HG02642 (cell line): ENCODE results near the gene ACAD11.
"Not testable (repeated sequence)": the region's sequence is repeated elsewhere in the genome, so short reads cannot be mapped to it uniquely, and the experiment has no call there.

Source experiments
- ATAC-seq: cut with Tn5 transposase; IDR thresholded peaks from one replicate; pipeline ENCODE4 v1.9.1; 2021; ENCODE audit warnings: mild to moderate bottlenecking; ENCODE audit not compliant: unreplicated experiment, poor library complexity

The ACAD11 gene

GRCh38 chr3:132615301-132615700 is 44.3 kb downstream of the ACAD11 start:
- not testable (repeated sequence) for ATAC-seq

- not testable (repeated sequence) for ATAC-seq
Observed at GRCh38 chr3:132606620-132607019, 53.0 kb downstream of the ACAD11 start.

GRCh38 chr3:132606085-132606484 is 53.5 kb downstream of the ACAD11 start:
- ATAC-seq: no peak

- ATAC-seq: no peak
Observed at GRCh38 chr3:132605374-132605792, 54.2 kb downstream of the ACAD11 start.

- ATAC-seq: not testable (repeated sequence)
Observed at GRCh38 chr3:132600614-132601013, 59.0 kb downstream of the ACAD11 start.

GRCh38 chr3:132598181-132598580 is 61.4 kb downstream of the ACAD11 start:
- ATAC-seq: no peak

GRCh38 chr3:132597660-132598059 is 61.9 kb downstream of the ACAD11 start:
- no peak for ATAC-seq

GRCh38 chr3:132596816-132597433 is 62.7 kb downstream of the ACAD11 start, which contains the start of gene ACKR4:
Gene ACKR4, plus strand, starts transcription at chr3:132597270. Its CDS starts 3,128 bp downstream, at chr3:132600398.
- no peak for ATAC-seq

- ATAC-seq: no peak
Observed at GRCh38 chr3:132596326-132596725, 63.3 kb downstream of the ACAD11 start.

GRCh38 chr3:132595014-132595413 is 64.6 kb downstream of the ACAD11 start:
- no peak for ATAC-seq

GRCh38 chr3:132594498-132594897 is 65.1 kb downstream of the ACAD11 start:
- no peak for ATAC-seq

- ATAC-seq: no peak
Observed at GRCh38 chr3:132593947-132594323, 65.7 kb downstream of the ACAD11 start.

- ATAC-seq: no peak
Observed at GRCh38 chr3:132593241-132593946, 66.2 kb downstream of the ACAD11 start.

- ATAC-seq: no peak
Observed at GRCh38 chr3:132592216-132592615, 67.4 kb downstream of the ACAD11 start.

GRCh38 chr3:132587401-132587800 is 72.2 kb downstream of the ACAD11 start:
- ATAC-seq: no peak

- no peak for ATAC-seq
Observed at GRCh38 chr3:132573797-132574211, 85.8 kb downstream of the ACAD11 start.

GRCh38 chr3:132570016-132570415 is 89.6 kb downstream of the ACAD11 start:
- ATAC-seq: no peak

- no peak for ATAC-seq
Observed at GRCh38 chr3:132569580-132569979, 90.0 kb downstream of the ACAD11 start.

GRCh38 chr3:132569153-132569552 is 90.5 kb downstream of the ACAD11 start:
- ATAC-seq: no peak

GRCh38 chr3:132568422-132568821 is 91.2 kb downstream of the ACAD11 start:
- ATAC-seq: no peak

GRCh38 chr3:132564070-132564465 is 95.5 kb downstream of the ACAD11 start:
- no peak for ATAC-seq
